ENCODE measurements around the gene SLAMF8.

The SLAMF8 gene

DNA sequence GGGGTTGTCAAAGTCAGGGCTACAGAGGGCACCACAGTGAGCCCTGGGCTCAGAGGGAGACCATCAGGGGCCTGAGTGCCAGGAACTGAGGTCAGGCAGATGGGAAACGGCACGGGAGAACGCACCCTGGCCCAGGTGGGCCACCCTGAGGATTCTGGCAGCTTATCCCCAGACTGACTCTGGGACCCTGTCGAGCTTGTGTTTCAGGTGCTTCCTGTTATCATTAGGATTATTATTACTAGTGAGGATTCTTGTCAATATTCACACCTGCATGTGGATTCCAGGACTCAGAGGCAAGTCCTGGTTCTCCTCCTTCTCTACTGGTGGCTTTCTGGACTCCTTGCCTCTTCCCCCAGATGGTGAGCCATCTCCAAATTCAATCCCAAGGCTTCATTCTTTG lies 20.6 kb downstream of the SLAMF8 start:
- no peaks in the 10 kb centered on the region for H3K4me1 Mint-ChIP-seq
- no peak for ATAC-seq (replicated peaks)

DNA sequence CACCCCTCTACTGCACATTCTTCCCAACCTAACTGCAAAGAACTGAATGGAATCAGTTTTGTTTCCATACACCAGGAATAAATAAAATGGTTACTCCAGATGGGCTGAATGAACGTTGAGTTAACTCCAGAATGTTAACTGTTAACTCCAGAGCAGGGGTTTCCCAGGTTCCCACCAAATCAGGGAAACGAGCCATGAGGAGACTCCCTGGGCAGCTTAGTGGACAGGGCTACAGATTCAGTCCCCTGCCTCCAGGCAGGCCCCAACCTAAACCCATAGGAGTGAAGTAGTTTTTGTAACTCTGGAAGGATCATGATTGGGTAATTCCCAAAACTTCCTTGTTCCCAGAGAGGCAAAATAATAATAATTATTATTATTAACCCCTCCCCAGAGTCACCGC lies 21.7 kb downstream of the SLAMF8 start:
- ATAC-seq (replicated peaks) (no peak), DNase-seq (no peak)
- H3K4me1 Mint-ChIP-seq, result no peaks in the 10 kb centered on the region
- peaks cover 40 to 43% of the 10 kb centered on the region in 2 donors for H3K27me3 Mint-ChIP-seq
- no peak overlapping the region for H3K27ac Mint-ChIP-seq
- no peaks in the 10 kb centered on the region for H3K36me3 Mint-ChIP-seq
- no peaks in the 10 kb centered on the region for H3K9me3 Mint-ChIP-seq
- H3K4me3 Mint-ChIP-seq, result no peak overlapping the region

More for the DNA sequence above, 20.6 kb downstream of the SLAMF8 start:
- H3K27me3 Mint-ChIP-seq, result peaks cover 41 to 44% of the 10 kb centered on the region in 2 donors
- no peak overlapping the region for H3K4me3 Mint-ChIP-seq
- no peaks in the 10 kb centered on the region for H3K36me3 Mint-ChIP-seq
- H3K9me3 Mint-ChIP-seq, result no peaks in the 10 kb centered on the region
- no peak overlapping the region for H3K27ac Mint-ChIP-seq
- DNase-seq, result no peak

DNA sequence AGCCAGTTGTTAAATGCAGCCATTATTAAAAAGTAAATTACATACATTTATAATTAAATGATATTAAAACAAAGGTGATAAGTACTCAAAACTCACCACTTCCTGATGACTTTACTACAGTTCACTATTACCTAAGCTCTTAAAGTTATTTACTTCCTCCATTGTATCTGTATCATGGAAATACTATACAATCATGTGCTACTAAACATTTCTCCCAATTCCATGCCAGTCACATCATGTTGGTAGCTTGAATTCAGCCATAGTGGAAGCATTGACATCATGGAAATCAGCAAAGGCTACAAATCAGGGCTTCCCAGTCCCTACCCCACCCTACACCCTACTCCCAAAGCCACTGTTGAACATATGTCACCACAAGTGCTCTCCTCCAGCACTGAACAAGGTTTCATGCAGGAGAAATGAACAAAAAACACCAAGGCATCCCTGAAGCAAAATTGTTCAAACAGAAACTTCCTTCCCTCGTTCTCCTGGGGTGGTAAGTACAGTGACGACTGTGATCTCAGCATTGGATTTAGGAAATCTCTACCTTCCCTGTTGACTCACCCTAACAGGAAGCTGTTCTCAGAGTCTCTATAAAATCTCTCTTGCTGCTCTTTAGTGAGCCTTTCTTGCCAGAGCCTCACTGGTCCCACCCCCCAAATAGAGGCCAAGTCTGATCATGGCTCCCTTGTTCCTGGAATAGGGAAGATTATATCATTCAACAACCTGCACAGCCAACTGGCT lies 23.1 kb downstream of the SLAMF8 start:
- H3K9me3 Mint-ChIP-seq, result no peaks in the 10 kb centered on the region
- H3K27ac Mint-ChIP-seq, result no peak overlapping the region
- ATAC-seq (replicated peaks), result no peak
- H3K4me3 Mint-ChIP-seq, result no peak overlapping the region
- H3K36me3 Mint-ChIP-seq, result no peaks in the 10 kb centered on the region
- peaks cover 34 to 42% of the 10 kb centered on the region in 2 donors for H3K27me3 Mint-ChIP-seq
- no peak for DNase-seq
- peaks cover 4 to 7% of the 10 kb centered on the region in 2 donors for H3K4me1 Mint-ChIP-seq

- DNase-seq (no peak), ATAC-seq (replicated peaks) (no peak)
- Mint-ChIP-seq H3K9me3 (no peaks in the 10 kb centered on the region), H3K27me3 (peaks cover 37 to 45% of the 10 kb centered on the region in 2 donors), H3K4me3 (no peak overlapping the region), H3K4me1 (peaks cover 9 to 13% of the 10 kb centered on the region in 2 donors), H3K36me3 (no peaks in the 10 kb centered on the region), H3K27ac (no peak overlapping the region)
These were observed 24.7 kb downstream of the SLAMF8 start for GRCh38 chr1:159851407-159851806.

- Mint-ChIP-seq H3K27me3 (peaks cover 31 to 33% of the 10 kb centered on the region in 2 donors), H3K4me3 (peak overlapping the region; percentile 70 to 84), H3K9me3 (no peaks in the 10 kb centered on the region), H3K27ac (no peak overlapping the region), H3K36me3 (no peaks in the 10 kb centered on the region), H3K4me1 (peaks cover 9 to 13% of the 10 kb centered on the region in 2 donors)
- no peak for DNase-seq
- no peak for ATAC-seq (replicated peaks)
These were observed 26.9 kb downstream of the SLAMF8 start for GRCh38 chr1:159853417-159854115.

- peaks cover 9 to 13% of the 10 kb centered on the region in 2 donors for H3K4me1 Mint-ChIP-seq
- H3K27ac Mint-ChIP-seq, result no peak overlapping the region
- H3K9me3 Mint-ChIP-seq, result no peaks in the 10 kb centered on the region
- ATAC-seq (replicated peaks), result peak; percentile 16 to 24
- H3K4me3 Mint-ChIP-seq, result peak overlapping the region; percentile 70 to 84
- peaks cover 25 to 26% of the 10 kb centered on the region in 2 donors for H3K27me3 Mint-ChIP-seq
- no peak for DNase-seq
- H3K36me3 Mint-ChIP-seq, result no peaks in the 10 kb centered on the region
These were observed 27.5 kb downstream of the SLAMF8 start for GRCh38 chr1:159854116-159854692.

GRCh38 chr1:159854693-159855192 lies 28.1 kb downstream of the SLAMF8 start:
- Mint-ChIP-seq H3K4me1 (peaks cover 9 to 13% of the 10 kb centered on the region in 2 donors), H3K27me3 (peaks cover 23 to 26% of the 10 kb centered on the region in 2 donors), H3K9me3 (no peaks in the 10 kb centered on the region), H3K36me3 (no peaks in the 10 kb centered on the region), H3K4me3 (peak overlapping the region; percentile 70 to 84), H3K27ac (peak overlapping the region; percentile 0)
- ATAC-seq (replicated peaks) (peak; percentile 92 to 96), DNase-seq (peak; percentile 61)

DNA sequence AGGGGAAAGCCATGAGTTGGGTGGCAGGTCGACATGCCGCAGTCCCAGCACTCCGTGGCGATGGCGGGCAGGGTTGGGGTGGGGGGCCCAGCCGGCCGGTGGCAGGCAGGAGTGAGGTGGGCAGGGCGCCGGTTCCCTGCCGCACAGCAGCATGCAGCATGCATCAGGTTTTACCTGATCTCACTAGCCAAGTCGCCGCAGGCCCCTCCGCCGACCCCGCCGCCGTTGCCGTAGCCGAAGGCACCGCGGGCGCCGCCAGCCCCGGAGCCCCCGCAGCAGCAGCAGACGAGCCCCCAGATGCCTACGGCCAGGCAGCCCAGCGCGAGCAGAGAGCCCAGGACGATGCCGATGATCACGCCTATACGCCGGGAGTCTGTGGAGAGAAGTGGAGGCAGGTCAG lies 29.0 kb downstream of the SLAMF8 start:
- peaks cover 14 to 19% of the 10 kb centered on the region in 2 donors for H3K27me3 Mint-ChIP-seq
- DNase-seq (no peak), ATAC-seq (replicated peaks) (no peak)
- no peaks in the 10 kb centered on the region for H3K36me3 Mint-ChIP-seq
- no peaks in the 10 kb centered on the region for H3K9me3 Mint-ChIP-seq
- no peak overlapping the region for H3K27ac Mint-ChIP-seq
- H3K4me1 Mint-ChIP-seq, result peaks cover 9 to 13% of the 10 kb centered on the region in 2 donors
- no peak overlapping the region for H3K4me3 Mint-ChIP-seq

DNA sequence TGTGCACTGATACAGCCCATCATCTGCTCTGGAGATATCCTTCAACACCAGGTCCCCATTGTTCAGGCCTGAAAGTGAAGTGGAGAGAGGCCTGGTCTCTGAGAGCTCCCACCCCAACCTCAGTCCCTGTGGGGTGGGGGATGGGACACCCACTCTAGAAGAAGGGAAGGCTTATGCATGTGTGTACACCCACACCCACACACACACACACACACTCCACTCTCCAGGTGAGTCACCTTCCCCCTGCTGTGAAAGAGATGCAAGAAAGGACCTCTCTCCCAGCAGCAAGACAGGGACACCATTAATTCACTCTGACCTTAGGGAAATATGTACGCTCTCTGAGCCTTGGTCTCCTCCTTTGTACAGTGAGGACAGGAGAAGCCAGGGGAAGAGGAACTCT lies 29.9 kb downstream of the SLAMF8 start:
- Mint-ChIP-seq H3K36me3 (peaks cover 0 to 1% of the 10 kb centered on the region in 2 donors), H3K27ac (no peak overlapping the region), H3K4me3 (no peak overlapping the region), H3K4me1 (peaks cover 9 to 13% of the 10 kb centered on the region in 2 donors), H3K27me3 (peaks cover 12 to 18% of the 10 kb centered on the region in 2 donors), H3K9me3 (no peaks in the 10 kb centered on the region)
- ATAC-seq (replicated peaks) (no peak), DNase-seq (no peak)

GRCh38 chr1:159857889-159858288 lies 31.2 kb downstream of the SLAMF8 start:
- Mint-ChIP-seq H3K4me3 (no peak overlapping the region), H3K36me3 (peaks cover 0 to 1% of the 10 kb centered on the region in 2 donors), H3K4me1 (peaks cover 9 to 13% of the 10 kb centered on the region in 2 donors), H3K27ac (no peak overlapping the region), H3K27me3 (peaks cover 19 to 22% of the 10 kb centered on the region in 2 donors), H3K9me3 (no peaks in the 10 kb centered on the region)
- no peak for DNase-seq
- ATAC-seq (replicated peaks), result no peak

DNA sequence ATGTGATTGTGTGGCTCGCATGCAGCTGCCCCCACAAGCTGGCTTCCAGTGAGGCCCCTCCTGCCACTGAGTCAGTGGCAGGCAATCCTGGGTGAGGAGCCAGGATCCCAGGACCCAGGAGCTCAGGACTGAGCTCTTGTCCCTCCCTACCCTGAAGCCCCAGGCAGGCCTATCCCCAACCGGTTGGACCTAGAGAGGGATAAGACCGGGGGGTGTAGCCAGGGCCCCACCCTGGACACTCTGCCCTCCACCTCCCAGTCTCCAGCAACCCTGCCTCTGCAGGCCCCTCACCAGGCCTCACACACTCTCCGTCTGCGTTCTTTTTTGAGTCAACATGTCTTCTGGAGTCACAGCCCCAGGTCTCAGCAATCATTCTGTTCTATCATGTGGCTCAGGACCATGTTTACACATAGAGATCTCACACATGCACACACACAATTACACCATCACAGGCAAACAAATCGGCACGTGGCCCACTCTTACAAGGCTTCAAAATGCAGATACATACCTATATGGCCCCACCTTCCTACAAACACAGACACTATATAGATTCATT lies 33.2 kb downstream of the SLAMF8 start:
- Mint-ChIP-seq H3K27ac (no peak overlapping the region), H3K4me1 (peaks cover 5 to 6% of the 10 kb centered on the region in 2 donors), H3K4me3 (no peak overlapping the region), H3K36me3 (peaks cover 0 to 1% of the 10 kb centered on the region in 2 donors), H3K27me3 (peaks cover 21 to 24% of the 10 kb centered on the region in 2 donors), H3K9me3 (no peaks in the 10 kb centered on the region)
- ATAC-seq (replicated peaks), result no peak
- DNase-seq, result no peak

DNA sequence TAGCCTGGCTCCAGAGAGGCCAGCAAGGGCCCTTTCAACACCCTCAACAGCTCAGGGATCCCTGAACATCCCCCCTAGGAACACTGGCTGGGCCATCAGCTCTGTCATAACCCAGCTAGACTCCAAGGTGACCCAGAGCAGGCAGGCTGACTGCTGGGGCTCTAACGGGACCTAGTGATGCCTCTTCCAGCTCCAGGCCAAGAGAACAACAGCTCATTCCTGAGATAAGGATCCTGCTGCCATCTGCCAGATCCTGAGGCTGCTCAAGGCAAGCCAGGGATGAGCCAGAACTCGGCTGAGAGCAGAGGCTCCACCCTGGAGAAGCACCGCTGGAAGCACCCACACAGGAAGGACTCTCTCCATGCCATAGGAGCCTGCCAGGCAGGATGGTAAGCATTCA lies 33.8 kb downstream of the SLAMF8 start:
- H3K36me3 Mint-ChIP-seq, result peaks cover 0 to 1% of the 10 kb centered on the region in 2 donors
- peaks cover under 1 to 2% of the 10 kb centered on the region in 2 donors for H3K4me1 Mint-ChIP-seq
- H3K27ac Mint-ChIP-seq, result no peak overlapping the region
- ATAC-seq (replicated peaks) (no peak), DNase-seq (no peak)
- H3K4me3 Mint-ChIP-seq, result no peak overlapping the region
- H3K27me3 Mint-ChIP-seq, result peaks cover 16 to 18% of the 10 kb centered on the region in 2 donors
- H3K9me3 Mint-ChIP-seq, result no peaks in the 10 kb centered on the region

- ATAC-seq (replicated peaks) (no peak), DNase-seq (no peak)
- peaks cover 0 to 2% of the 10 kb centered on the region in 2 donors for H3K4me1 Mint-ChIP-seq
- peaks cover 0 to 1% of the 10 kb centered on the region in 2 donors for H3K36me3 Mint-ChIP-seq
- H3K4me3 Mint-ChIP-seq, result no peak overlapping the region
- H3K27ac Mint-ChIP-seq, result no peak overlapping the region
- peaks cover 15 to 19% of the 10 kb centered on the region in 2 donors for H3K27me3 Mint-ChIP-seq
- no peaks in the 10 kb centered on the region for H3K9me3 Mint-ChIP-seq
These were observed 34.5 kb downstream of the SLAMF8 start for GRCh38 chr1:159861218-159861617.

DNA sequence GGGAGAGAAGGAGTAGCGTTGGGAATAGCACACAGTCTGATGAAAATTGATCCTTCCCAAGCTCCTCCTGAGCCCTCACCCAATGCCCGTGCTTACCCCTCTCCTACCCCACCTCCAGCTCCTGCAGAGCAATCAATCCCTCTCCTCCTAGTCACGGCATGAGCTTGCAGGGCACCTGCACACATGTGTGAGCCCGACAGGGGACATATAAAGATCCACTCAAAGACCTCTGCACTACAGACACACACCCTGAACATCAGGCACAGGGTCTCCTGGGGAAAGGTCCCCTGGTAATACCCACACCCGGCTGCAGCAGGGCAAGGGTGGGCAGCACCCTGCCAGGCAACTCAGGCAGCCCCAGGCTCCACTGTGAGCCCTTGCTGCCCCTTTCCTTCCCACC lies 35.4 kb downstream of the SLAMF8 start:
- Mint-ChIP-seq H3K27me3 (peaks cover 15% of the 10 kb centered on the region in 2 donors), H3K9me3 (no peaks in the 10 kb centered on the region), H3K27ac (no peak overlapping the region), H3K4me1 (peaks cover 0 to 2% of the 10 kb centered on the region in 2 donors), H3K4me3 (no peak overlapping the region), H3K36me3 (peaks cover 0 to 1% of the 10 kb centered on the region in 2 donors)
- DNase-seq (no peak), ATAC-seq (replicated peaks) (no peak)
